T follicular helper cell (primary cell): ENCODE data around the gene SELPLG.
"Not testable (repeated sequence)": the region's sequence is repeated elsewhere in the genome, so short reads cannot be mapped to it uniquely, and the experiment has no call there.

Source experiments
- DNase-seq: peaks from one replicate; pipeline ENCODE4 v3.0.0-alpha.2; 2020; ENCODE audit warnings: low read depth

SELPLG gene

GRCh38 chr12:108590463-108590862, 43.2 kb downstream of the SELPLG start:
- DNase-seq: not testable (repeated sequence)

GRCh38 chr12:108589840-108590229, 43.9 kb downstream of the SELPLG start:
- DNase-seq: no peak

- no peak for DNase-seq
Observed at GRCh38 chr12:108589028-108589839, 44.5 kb downstream of the SELPLG start.

GRCh38 chr12:108587826-108588225, 45.9 kb downstream of the SELPLG start:
- no peak for DNase-seq

GRCh38 chr12:108586306-108586705, 47.4 kb downstream of the SELPLG start:
- DNase-seq: no peak

- DNase-seq: no peak
Observed at GRCh38 chr12:108585864-108586263, 47.8 kb downstream of the SELPLG start.

- no peak for DNase-seq
Observed at GRCh38 chr12:108584456-108585065, 49.1 kb downstream of the SELPLG start.

- DNase-seq: no peak
Observed at GRCh38 chr12:108583991-108584390, 49.7 kb downstream of the SELPLG start.

- DNase-seq: no peak
Observed at GRCh38 chr12:108582978-108583770, 50.5 kb downstream of the SELPLG start.

- DNase-seq: no peak
Observed at GRCh38 chr12:108582509-108582908, 51.2 kb downstream of the SELPLG start.

GRCh38 chr12:108581311-108582227, 52.1 kb downstream of the SELPLG start:
- DNase-seq: no peak

- no peak for DNase-seq
Observed at GRCh38 chr12:108580531-108580930, 53.2 kb downstream of the SELPLG start.

GRCh38 chr12:108578813-108579212, 54.9 kb downstream of the SELPLG start:
- no peak for DNase-seq

- DNase-seq: no peak
Observed at GRCh38 chr12:108578264-108578663, 55.4 kb downstream of the SELPLG start.

- no peak for DNase-seq
Observed at GRCh38 chr12:108577458-108577857, 56.2 kb downstream of the SELPLG start.

GRCh38 chr12:108576660-108577234, 56.9 kb downstream of the SELPLG start:
- no peak for DNase-seq

- no peak for DNase-seq
Observed at GRCh38 chr12:108575199-108575912, 58.3 kb downstream of the SELPLG start.

- DNase-seq: not testable (repeated sequence)
Observed at GRCh38 chr12:108574276-108574675, 59.4 kb downstream of the SELPLG start.

- DNase-seq: no peak
Observed at GRCh38 chr12:108573317-108573716, 60.4 kb downstream of the SELPLG start.

- DNase-seq: no peak
Observed at GRCh38 chr12:108572166-108572790, 61.4 kb downstream of the SELPLG start.
